PC-3 (cell line): ENCODE results near the gene MRPL51. TPM values are rescaled to one million over a fixed set of nuclear protein-coding genes. Genes with fewer than 3 reads are reported as not detected.
A peak's percentile ranks its signal among the peaks of the same experiment; 100 is the strongest.

Experiments used
- ATAC-seq: fragments of 200-7000 bp; cut with Tn5 transposase; 2 replicates; pipeline ENCODE4 v1.9.1; 2020; ENCODE audit warnings: mild to moderate bottlenecking, moderate library complexity
- BruUV-seq: library from RNA; stranded (reverse); fragments of 400-500 nt; replicated peaks from 2 replicates; lab custom pipeline; 2021; lab: Mats Ljungman, UMichigan
- CTCF ChIA-PET: fragments of 300-600 bp; sonication (Branson Sonifier 250); formaldehyde crosslinking; loops from one replicate; lab custom pipeline; 2022; ENCODE audit warnings: antibody characterized with exemption; lab: Charles Lee
- POLR2A ChIA-PET: fragments of 300-600 bp; sonication (Branson Sonifier 250); formaldehyde crosslinking; loops from one replicate; lab custom pipeline; 2022; ENCODE audit warnings: antibody characterized with exemption; ENCODE audit not compliant: unreplicated experiment; lab: Charles Lee
- DNase-seq: peaks from one replicate; pipeline ENCODE4 v3.0.0-alpha.2; 2015
- H2AFZ ChIP-seq: fragments of 300-600 bp; sonication (generic); 2 replicates; pipeline ENCODE4 v1.6.0; 2016; ENCODE audit warnings: antibody characterized with exemption, low read length
- H3F3A ChIP-seq: fragments of 300-600 bp; sonication (generic); one replicate; pipeline ENCODE4 v1.6.0; 2017; ENCODE audit warnings: antibody characterized with exemption, low read length, control low read depth, mild to moderate bottlenecking; ENCODE audit not compliant: unreplicated experiment
- H3K27ac ChIP-seq: fragments of 300-600 bp; sonication (generic); 2 replicates; pipeline ENCODE4 v1.5.1; 2016; ENCODE audit warnings: mild to moderate bottlenecking, low read length
- H3K27me3 ChIP-seq: fragments of 300-600 bp; sonication (generic); 2 replicates; pipeline ENCODE4 v1.6.1; 2016; ENCODE audit warnings: low read length, mixed read lengths
- H3K36me3 ChIP-seq: fragments of 300-600 bp; sonication (generic); 2 replicates; pipeline ENCODE4 v1.6.1; 2016; ENCODE audit warnings: low read depth, mixed run types, low read length, mixed read lengths
- H3K4me1 ChIP-seq: fragments of 300-600 bp; sonication (generic); 2 replicates; pipeline ENCODE4 v1.5.1; 2016; ENCODE audit warnings: low read length; ENCODE audit not compliant: insufficient read depth
- H3K4me2 ChIP-seq: fragments of 300-600 bp; sonication (generic); 2 replicates; pipeline ENCODE4 v1.6.0; 2016; ENCODE audit warnings: low read length
- H3K4me3 ChIP-seq: fragments of 300-600 bp; sonication (generic); 2 replicates; pipeline ENCODE4 v1.5.1; 2016; ENCODE audit warnings: mild to moderate bottlenecking, low read length, mixed read lengths
- H3K79me2 ChIP-seq: fragments of 300-600 bp; sonication (generic); 2 replicates; pipeline ENCODE4 v1.6.1; 2017; ENCODE audit warnings: low read length, mixed read lengths
- H3K9ac ChIP-seq: fragments of 300-600 bp; sonication (generic); 2 replicates; pipeline ENCODE4 v1.6.0; 2016; ENCODE audit warnings: mild to moderate bottlenecking, low read length
- H3K9me2 ChIP-seq: fragments of 300-600 bp; sonication (generic); replicated peaks from 2 replicates; pipeline ENCODE4 v1.6.1; 2016; ENCODE audit warnings: mixed run types, low read length, mixed read lengths
- H3K9me3 ChIP-seq: fragments of 300-600 bp; sonication (generic); 2 replicates; pipeline ENCODE4 v1.6.1; 2016; ENCODE audit warnings: low read length, mixed read lengths
- H4K20me1 ChIP-seq: fragments of 300-600 bp; sonication (generic); 2 replicates; pipeline ENCODE4 v1.6.1; 2016; ENCODE audit warnings: low read length, mixed read lengths
- CTCF ChIP-seq: fragments of 300-600 bp; sonication (generic); conservative IDR thresholded peaks from 2 replicates; pipeline ENCODE4 v1.5.1; 2017; ENCODE audit warnings: antibody characterized with exemption, low read depth, mild to moderate bottlenecking, low read length
- EZH2 ChIP-seq: fragments of 300-600 bp; sonication (generic); IDR thresholded peaks from one replicate; pipeline ENCODE4 v1.6.1; 2017; ENCODE audit warnings: antibody characterized with exemption, mild to moderate bottlenecking, low read length; ENCODE audit not compliant: unreplicated experiment
- EZH2phosphoT487 ChIP-seq: fragments of 300-600 bp; sonication (generic); IDR thresholded peaks from 2 replicates; pipeline ENCODE4 v1.6.1; 2018; ENCODE audit warnings: mild to moderate bottlenecking, antibody characterized with exemption, low read length, borderline replicate concordance
- intact Hi-C: fragments of 100-400 bp; cut with micrococcal nuclease; formaldehyde crosslinking; loops from 2 replicates; pipeline ENCODE4 v1.9.0; 2023
- total RNA-seq: library from RNA; depleted of rRNA; stranded (reverse); fragments of >200 nt; gene quantifications from 2 replicates; pipeline ENCODE4 v1.2.3, GENCODE V29; 2014

The MRPL51 gene
- total RNA-seq, 1 experiment from 2014 or later, result 157 TPM

GRCh38 chr12:6469609-6470374, 23.3 kb downstream of the MRPL51 start:
- Histone ChIP-seq H3K9me3 (no peaks in the 10 kb centered on the region), H3K79me2 (peaks cover 11% of the 10 kb centered on the region), H3K4me3 (peak overlapping the region; percentile 96), H2AFZ (peak overlapping the region; percentile 93), H3K4me1 (peaks cover 25% of the 10 kb centered on the region), H3F3A (no peaks in the 10 kb centered on the region), H3K9me2 (no peaks in the 10 kb centered on the region), H3K9ac (peak overlapping the region; percentile 77), H3K27me3 (no peaks in the 10 kb centered on the region), H3K4me2 (peak overlapping the region; percentile 100), H3K36me3 (peaks cover 3% of the 10 kb centered on the region; the same call in 1 of the 2 replicates), H4K20me1 (no peaks in the 10 kb centered on the region), H3K27ac (no peak overlapping the region)
- no peak for DNase-seq
- BruUV-seq, result TSS peak; percentile 52
- no peak for ATAC-seq
- ChIA-PET CTCF (interaction anchor here (0.6 to 1.8 kb wide), 2 partner anchors 83 to 147 kb away, joined by 5 to 6 read pairs; no protein-coding TSS in a partner anchor), POLR2A (interaction anchor here (0.6 kb wide), 2 partner anchors 114 to 134 kb away, joined by 3 read pairs; no protein-coding TSS in a partner anchor)
- TF ChIP-seq EZH2 (no peak), EZH2phosphoT487 (no peak), CTCF (no peak)
- intact Hi-C loops, result loop anchor here (1.0 to 2.0 kb wide), 3 partner anchors 25 to 147 kb away; partner anchors contain the start of genes GAPDH and NCAPD2

GRCh38 chr12:6469092-6469491, 24.0 kb downstream of the MRPL51 start:
- peak overlapping the region; percentile 96; the same call in 1 of the 2 replicates for H3K4me3 ChIP-seq
- intact Hi-C loops, result no loop called here
- no peak for TF ChIP-seq EZH2
- TF ChIP-seq CTCF, result no peak

GRCh38 chr12:6468283-6468575, 24.8 kb downstream of the MRPL51 start:
- H3K4me2 ChIP-seq, result peak overlapping the region; percentile 100

More at GRCh38 chr12:6469092-6469491, 24.0 kb downstream of the MRPL51 start:
- ATAC-seq (no peak), DNase-seq (no peak)
- Histone ChIP-seq H2AFZ (no peak overlapping the region), H4K20me1 (no peaks in the 10 kb centered on the region), H3K36me3 (peaks cover 4% of the 10 kb centered on the region; the same call in 1 of the 2 replicates), H3F3A (no peaks in the 10 kb centered on the region), H3K79me2 (peaks cover 11% of the 10 kb centered on the region), H3K27me3 (no peaks in the 10 kb centered on the region), H3K27ac (no peak overlapping the region), H3K4me1 (peaks cover 25% of the 10 kb centered on the region), H3K9me3 (no peaks in the 10 kb centered on the region), H3K9me2 (no peaks in the 10 kb centered on the region), H3K4me2 (peak overlapping the region; percentile 100), H3K9ac (no peak overlapping the region)
- ChIA-PET POLR2A (no interaction called here), CTCF (no interaction called here)
- no TSS peak for BruUV-seq

More at GRCh38 chr12:6468283-6468575, 24.8 kb downstream of the MRPL51 start:
- Histone ChIP-seq H3K36me3 (peaks cover 4% of the 10 kb centered on the region; the same call in 1 of the 2 replicates), H3K27ac (no peak overlapping the region), H3K79me2 (peaks cover 11% of the 10 kb centered on the region), H3K9ac (no peak overlapping the region), H4K20me1 (no peaks in the 10 kb centered on the region), H3K4me3 (no peak overlapping the region), H2AFZ (no peak overlapping the region), H3K27me3 (no peaks in the 10 kb centered on the region), H3K4me1 (peaks cover 25% of the 10 kb centered on the region), H3F3A (no peaks in the 10 kb centered on the region), H3K9me2 (no peaks in the 10 kb centered on the region), H3K9me3 (no peaks in the 10 kb centered on the region)
- intact Hi-C loops, result no loop called here
- no TSS peak for BruUV-seq
- no peak for ATAC-seq
- TF ChIP-seq EZH2phosphoT487, result no peak
- no peak for TF ChIP-seq CTCF
- no peak for TF ChIP-seq EZH2
- peak; percentile 26 for DNase-seq
- ChIA-PET CTCF (no interaction called here), POLR2A (no interaction called here)
